Coronary artery (tissue), 2 donors: ENCODE measurements around the gene PPP1R37.

ENCODE experiments used
- DNase-seq: peaks from one replicate; pipeline ENCODE4 v3.0.0-alpha.2; 2017; ENCODE audit warnings: low spot score
- H3K27ac ChIP-seq, 2 donors: fragments of 200-600 bp; sonication (generic); one replicate each; pipeline ENCODE4 v1.5.1; 2016 to 2019
- H3K4me3 ChIP-seq: fragments of 200-600 bp; sonication (generic); 2 replicates; pipeline ENCODE4 v1.5.1; 2016; ENCODE audit warnings: mild to moderate bottlenecking, moderate library complexity
- CTCF ChIP-seq: fragments of 200-600 bp; sonication (generic); IDR thresholded peaks from one replicate; pipeline ENCODE4 v1.5.1; 2019; ENCODE audit warnings: antibody characterized with exemption

Gene PPP1R37

GRCh38 chr19:45107621-45108150 lies 14.7 kb downstream of the PPP1R37 start:
- no peak for TF ChIP-seq CTCF
- Histone ChIP-seq H3K27ac (no peak overlapping the region), H3K4me3 (no peak overlapping the region)
- no peak for DNase-seq

- Histone ChIP-seq H3K4me3 (no peak overlapping the region), H3K27ac (no peak overlapping the region)
- no peak for TF ChIP-seq CTCF
- DNase-seq = no peak
Measured at GRCh38 chr19:45110851-45111266, 17.9 kb downstream of the PPP1R37 start.

GRCh38 chr19:45112111-45112827 lies 19.3 kb downstream of the PPP1R37 start:
- no peak overlapping the region for H3K27ac ChIP-seq

GRCh38 chr19:45113628-45114027 lies 20.6 kb downstream of the PPP1R37 start:
- Histone ChIP-seq H3K4me3 (no peak overlapping the region), H3K27ac (no peak overlapping the region)
- TF ChIP-seq CTCF = no peak
- no peak for DNase-seq

More at GRCh38 chr19:45112111-45112827, 19.3 kb downstream of the PPP1R37 start:
- TF ChIP-seq CTCF = no peak
- no peak overlapping the region for H3K4me3 ChIP-seq
- DNase-seq = no peak

- no peak overlapping the region for H3K27ac ChIP-seq
- no peak overlapping the region for H3K4me3 ChIP-seq
- no peak for TF ChIP-seq CTCF
- DNase-seq = no peak
Measured at GRCh38 chr19:45114116-45114515, 21.1 kb downstream of the PPP1R37 start.

- DNase-seq = no peak
- Histone ChIP-seq H3K4me3 (no peak overlapping the region), H3K27ac (no peak overlapping the region)
- no peak for TF ChIP-seq CTCF
Measured at GRCh38 chr19:45115809-45116615, 23.0 kb downstream of the PPP1R37 start.
